Measurements from ENCODE around the gene ARHGAP31. TPM values are rescaled to one million over a fixed set of nuclear protein-coding genes. Genes with fewer than 3 reads are reported as not detected.
"Not testable (repeated sequence)": the region's sequence is repeated elsewhere in the genome, so short reads cannot be mapped to it uniquely, and the experiment has no call there.

ARHGAP31 gene
- total RNA-seq, 1 donor from 2014 or later = 42.1 TPM

DNA sequence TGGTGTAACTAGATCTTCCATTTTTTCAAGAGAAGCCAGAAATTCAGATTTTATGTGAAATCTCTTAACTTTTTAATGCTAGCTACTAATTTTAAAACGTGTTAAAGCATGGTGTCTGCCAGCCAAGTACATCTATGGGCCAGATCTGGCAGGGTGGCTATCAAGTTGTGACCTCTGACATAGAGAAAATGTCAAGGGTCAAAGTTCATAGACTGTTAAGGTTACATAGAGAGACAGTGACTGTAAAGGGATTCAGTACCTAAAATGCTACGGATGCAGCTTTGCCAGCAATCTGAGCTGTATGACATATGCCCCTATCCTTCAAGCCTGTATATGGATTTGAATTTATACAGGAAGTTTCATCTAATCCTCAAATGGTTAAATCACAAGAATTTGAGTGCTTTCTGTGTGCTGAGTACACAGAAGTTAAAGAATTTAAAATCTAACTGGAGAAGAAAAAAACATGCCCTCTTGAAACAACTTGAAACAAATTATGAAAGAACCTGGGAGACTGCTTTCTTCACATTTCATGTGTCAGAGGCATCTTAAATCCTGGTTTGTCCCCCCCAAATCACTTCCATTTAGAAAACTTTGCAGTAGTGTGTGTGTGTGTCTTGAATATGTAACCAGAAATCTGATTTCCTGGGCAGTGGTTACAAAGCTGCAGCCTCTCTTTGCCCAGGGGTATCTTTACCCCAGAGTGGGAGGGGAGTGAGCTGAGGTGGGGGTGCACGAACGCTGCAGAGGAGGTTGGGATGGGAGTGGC, 895 bp upstream of the ARHGAP31 start:
- no peak for ATAC-seq (ENCODE audit: poor library complexity)
- DNase-seq = no peak
- intact Hi-C loops (cut with DNase I) = no loop called here

- peak; percentile 40 for ATAC-seq (ENCODE audit: poor library complexity)
- intact Hi-C loops (cut with DNase I) = loop anchor here (2.0 kb wide), 1 partner anchor 28 kb away; no protein-coding TSS in a partner anchor
- DNase-seq = peak; percentile 67
Measured at GRCh38 chr3:119294696-119295671, 801 bp downstream of the ARHGAP31 start.

DNA sequence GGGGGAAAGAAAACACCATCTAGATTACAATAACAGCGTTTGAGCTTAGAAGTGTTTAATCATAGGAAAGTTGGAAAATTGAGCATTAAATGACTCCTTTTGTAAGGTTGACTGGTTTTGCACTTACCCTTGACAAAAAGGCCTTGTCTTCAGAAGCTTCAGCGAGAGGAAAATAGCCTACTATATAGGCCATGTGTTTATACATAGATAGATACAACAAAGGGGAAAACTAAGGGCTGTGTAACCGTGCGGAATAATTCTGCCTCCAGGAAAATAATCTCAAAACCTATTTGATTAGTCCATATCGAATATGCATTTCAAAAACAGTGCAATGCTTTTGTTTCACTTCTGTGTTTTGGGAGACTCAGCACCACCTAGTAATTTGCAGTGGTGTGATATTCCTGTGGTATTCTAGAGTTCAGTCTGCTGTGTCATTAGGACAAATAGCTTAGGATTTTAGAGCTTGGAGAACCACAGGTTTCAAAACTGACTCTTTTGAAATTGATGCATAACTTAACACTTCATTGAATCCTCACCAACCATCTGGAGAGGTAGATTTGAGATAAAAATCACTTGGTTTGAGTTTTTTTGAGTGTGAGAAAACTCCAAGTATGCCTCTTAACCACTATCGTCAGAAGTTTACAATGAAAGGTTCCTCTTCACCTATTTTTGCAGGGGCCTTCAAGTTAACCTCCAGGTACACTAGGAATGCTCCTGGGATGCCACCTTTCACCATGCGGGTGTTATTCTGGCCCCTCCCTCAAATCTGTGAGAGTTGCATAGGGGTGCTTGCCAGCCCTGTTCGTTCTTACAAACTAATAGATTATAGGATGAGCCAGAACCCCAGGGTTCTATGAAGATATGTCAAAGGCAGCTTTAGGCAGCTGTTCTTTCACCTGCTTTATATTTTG, 1.9 kb downstream of the ARHGAP31 start:
- intact Hi-C loops (cut with DNase I) = loop anchor here (2.0 kb wide), 1 partner anchor 27 kb away; no protein-coding TSS in a partner anchor
- no peak for DNase-seq
- ATAC-seq (ENCODE audit: poor library complexity) = no peak

- DNase-seq (no peak), ATAC-seq (ENCODE audit: poor library complexity) (no peak)
- intact Hi-C loops (cut with DNase I) = no loop called here
Measured at GRCh38 chr3:119296727-119297122, 2.5 kb downstream of the ARHGAP31 start.

DNA sequence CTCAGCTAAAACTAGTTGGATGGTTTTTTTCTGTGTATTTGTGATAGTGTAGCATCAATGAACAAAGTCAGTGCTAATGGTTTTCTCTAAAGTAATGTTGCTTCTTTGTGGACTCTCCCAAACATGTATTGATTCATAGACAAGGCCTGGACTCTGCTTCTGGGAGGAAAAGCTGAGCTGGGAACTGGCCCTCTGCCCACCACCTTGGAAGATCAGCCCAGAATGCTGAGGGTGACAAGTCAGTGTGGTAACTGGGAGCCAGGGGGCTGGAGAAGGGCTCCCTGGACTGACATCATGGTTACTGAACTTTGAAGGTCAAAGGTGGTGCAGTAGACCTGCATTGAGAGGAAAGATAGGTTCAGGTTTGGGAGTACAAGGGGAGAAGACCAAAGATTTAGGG, 3.0 kb downstream of the ARHGAP31 start:
- no peak for ATAC-seq (ENCODE audit: poor library complexity)
- intact Hi-C loops (cut with DNase I) = no loop called here

GRCh38 chr3:119298565-119298941, 4.4 kb downstream of the ARHGAP31 start:
- ATAC-seq (ENCODE audit: poor library complexity) (no peak), DNase-seq (no peak)
- intact Hi-C loops (cut with DNase I) = no loop called here

More for the DNA sequence above, 3.0 kb downstream of the ARHGAP31 start:
- DNase-seq = peak; percentile 60

DNA sequence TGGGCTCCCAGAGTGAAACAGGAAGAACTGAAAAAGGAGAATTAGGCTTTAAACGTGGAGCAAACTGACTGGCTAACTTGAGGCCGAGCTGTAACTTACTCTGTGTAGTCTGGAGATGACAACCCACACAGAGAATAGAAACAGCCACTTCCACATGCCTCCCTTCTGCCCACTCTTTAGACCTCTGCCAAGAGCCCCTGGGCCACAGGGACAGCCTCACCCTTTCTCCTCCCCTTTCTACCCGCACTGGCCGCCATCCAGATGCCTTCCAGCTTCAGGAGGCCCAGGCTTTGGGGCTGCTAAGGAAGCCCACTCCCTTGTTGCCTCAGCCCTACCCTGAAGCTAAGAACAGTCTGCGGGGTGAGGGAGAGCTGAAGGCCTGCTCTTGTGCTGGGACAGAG, 6.8 kb downstream of the ARHGAP31 start:
- ATAC-seq (ENCODE audit: poor library complexity) (peak; percentile 26), DNase-seq (no peak)
- intact Hi-C loops (cut with DNase I) = no loop called here

DNA sequence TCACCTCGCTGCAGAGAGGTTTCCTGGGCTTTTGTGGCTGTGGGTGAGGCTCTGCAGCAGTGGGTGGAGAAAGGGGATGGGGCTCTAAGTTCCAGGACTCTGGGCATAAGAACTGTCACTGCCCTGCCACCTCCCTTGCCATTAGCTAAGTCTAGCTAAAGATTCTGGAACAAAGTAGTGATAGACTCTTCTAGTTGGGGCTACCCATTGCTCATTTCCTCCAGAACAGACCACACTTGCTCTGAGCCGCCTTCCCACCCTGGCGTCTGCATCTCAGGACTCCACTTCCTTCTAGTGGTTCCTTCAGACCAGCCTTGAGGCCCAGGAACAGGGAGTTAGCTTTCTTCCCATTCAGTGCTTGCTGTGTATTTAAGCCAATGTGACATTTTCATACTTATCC, 7.5 kb downstream of the ARHGAP31 start:
- DNase-seq (no peak), ATAC-seq (ENCODE audit: poor library complexity) (peak; percentile 12)
- intact Hi-C loops (cut with DNase I) = no loop called here

DNA sequence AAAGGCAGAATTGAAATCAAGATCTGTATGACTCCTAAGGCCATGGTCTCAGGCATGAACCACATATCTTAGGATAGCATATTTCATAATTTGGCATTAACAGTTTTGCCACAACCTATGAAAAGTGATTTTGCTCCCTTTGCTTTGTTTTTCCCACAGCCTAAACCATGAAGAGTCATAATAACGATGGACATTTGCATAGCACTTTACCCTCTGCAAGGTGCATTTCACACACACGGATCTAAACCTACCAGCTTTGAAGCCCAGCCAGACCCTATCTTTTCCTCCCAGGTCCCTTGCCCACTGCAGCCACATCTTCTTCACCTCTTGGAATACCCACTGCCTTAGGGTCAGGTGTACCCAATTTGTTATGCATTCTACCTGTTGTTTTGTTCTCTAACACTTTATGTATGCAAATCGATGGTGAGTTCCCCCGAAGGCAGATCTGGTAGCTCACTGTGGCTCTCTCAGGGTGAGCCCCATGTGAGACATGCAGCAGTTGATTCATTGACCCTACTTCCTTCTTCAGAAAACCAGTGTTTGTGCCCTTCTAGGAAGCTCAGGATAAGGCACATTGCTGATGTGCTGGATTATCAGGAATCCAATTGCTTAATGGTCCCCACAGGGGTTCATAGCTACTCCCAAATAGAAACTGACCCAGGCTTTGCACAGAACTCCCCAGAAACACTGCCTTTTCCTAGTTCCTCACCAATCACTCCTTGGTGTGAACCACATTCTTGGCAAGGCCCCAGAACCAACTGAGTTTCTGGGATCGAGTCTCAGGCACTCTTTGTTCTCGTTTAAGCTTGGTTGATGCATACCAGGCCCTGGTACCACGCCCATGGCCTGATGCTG, 8.7 kb downstream of the ARHGAP31 start:
- ATAC-seq (ENCODE audit: poor library complexity) = no peak

DNA sequence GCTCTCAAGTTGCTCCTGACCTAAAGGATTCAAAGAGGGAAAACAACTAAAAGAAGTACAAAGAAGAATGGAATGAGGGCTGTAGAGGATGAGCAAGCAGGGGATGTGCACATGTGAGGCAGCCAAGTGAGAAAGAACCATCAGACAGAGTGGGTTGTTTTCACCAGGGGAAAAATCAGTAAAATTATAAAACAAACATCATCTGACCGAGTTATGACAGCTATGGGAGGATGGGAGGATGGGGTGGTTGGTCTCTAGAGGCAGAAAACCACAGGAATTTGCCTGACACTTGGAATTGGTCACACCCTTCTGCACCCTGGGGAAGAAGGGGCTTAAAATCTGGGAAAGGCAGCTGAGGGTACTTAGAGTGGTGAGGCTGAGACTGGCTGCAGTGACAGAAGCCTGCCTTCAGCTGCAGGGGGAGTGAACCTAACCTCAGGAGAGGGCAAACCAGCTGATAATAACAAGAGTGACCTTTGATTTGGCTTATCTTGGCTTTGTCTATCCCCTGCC, 10.1 kb downstream of the ARHGAP31 start:
- DNase-seq = no peak
- no peak for ATAC-seq (ENCODE audit: poor library complexity)
- intact Hi-C loops (cut with DNase I) = no loop called here

More for the DNA sequence above, 8.7 kb downstream of the ARHGAP31 start:
- no peak for DNase-seq
- intact Hi-C loops (cut with DNase I) = no loop called here

- DNase-seq (no peak), ATAC-seq (ENCODE audit: poor library complexity) (no peak)
- intact Hi-C loops (cut with DNase I) = no loop called here
Measured at GRCh38 chr3:119305286-119305685, 11.1 kb downstream of the ARHGAP31 start.

GRCh38 chr3:119306378-119306777, 12.2 kb downstream of the ARHGAP31 start:
- ATAC-seq (ENCODE audit: poor library complexity); intact Hi-C loops (cut with DNase I); DNase-seq: not testable (repeated sequence)

GRCh38 chr3:119308355-119308754, 14.2 kb downstream of the ARHGAP31 start:
- no peak for DNase-seq
- intact Hi-C loops (cut with DNase I) = no loop called here
- no peak for ATAC-seq (ENCODE audit: poor library complexity)

GRCh38 chr3:119309591-119309990, 15.4 kb downstream of the ARHGAP31 start:
- no peak for ATAC-seq (ENCODE audit: poor library complexity)
- intact Hi-C loops (cut with DNase I) = no loop called here
- DNase-seq = no peak

DNA sequence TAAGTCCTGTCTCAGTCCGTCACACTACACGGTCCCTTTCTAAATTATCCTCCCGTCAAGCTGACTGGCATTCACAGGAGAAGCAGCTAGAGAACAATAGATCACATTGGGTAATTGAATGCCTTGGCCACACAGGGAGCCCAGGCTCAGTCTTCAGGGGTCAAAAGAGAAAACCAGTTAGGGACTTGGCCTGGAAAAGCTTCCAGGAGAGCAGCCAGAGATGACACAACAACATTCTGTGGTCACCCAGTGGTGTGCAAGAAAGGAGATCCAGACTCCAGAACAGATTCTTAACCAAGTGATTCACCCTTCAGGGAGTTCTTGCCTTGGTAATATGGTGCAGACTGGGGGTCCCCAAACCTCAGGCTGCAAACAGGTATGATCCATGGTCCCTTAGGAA, 15.9 kb downstream of the ARHGAP31 start:
- intact Hi-C loops (cut with DNase I) = no loop called here
- DNase-seq = no peak
- peak; percentile 57 for ATAC-seq (ENCODE audit: poor library complexity)

DNA sequence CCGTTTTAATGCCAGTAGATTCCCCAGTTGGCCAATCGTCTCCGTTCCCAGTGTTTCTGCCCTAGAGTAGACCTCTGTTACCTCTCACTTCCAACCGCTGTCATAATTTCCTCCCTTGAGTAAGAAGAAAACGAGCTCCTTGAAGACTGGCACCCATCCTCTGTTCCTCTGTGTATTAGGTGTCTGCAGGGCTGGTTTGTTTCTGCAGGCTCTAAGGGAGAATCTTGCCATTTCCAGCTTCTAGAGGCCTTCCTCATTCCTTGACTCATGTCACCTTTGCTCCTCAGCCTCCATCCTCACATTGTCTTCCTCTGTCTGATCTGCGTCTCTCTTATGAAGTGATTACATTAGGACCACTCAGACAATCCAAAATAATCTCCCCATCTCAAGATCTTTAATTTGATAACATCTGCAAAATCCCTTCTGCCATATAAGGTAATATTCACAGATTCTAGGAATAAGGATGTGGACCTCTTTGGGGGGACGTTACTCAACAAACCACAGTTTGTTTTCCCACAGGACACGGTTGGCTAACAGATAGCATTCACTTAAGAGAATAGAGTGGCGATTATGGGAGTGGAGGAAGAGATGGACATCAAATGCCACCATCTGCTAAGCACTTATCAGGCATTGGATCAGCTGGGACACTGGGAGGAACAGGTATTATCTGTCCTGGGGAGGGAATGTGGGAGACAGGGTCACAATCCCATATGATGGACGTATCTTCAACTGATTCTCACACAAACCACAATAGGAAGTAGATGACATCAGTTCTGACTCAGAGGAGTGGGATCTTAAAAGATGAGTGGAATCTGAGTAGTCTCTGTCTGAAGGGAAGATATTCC, 17.1 kb downstream of the ARHGAP31 start:
- no peak for DNase-seq
- intact Hi-C loops (cut with DNase I) = no loop called here
- no peak for ATAC-seq (ENCODE audit: poor library complexity)

GRCh38 chr3:119313461-119313860, 19.3 kb downstream of the ARHGAP31 start:
- DNase-seq (no peak), ATAC-seq (ENCODE audit: poor library complexity) (no peak)
- intact Hi-C loops (cut with DNase I) = no loop called here
